ENCODE measurements around the gene ZC3H13.

ZC3H13 gene

GRCh38 chr13:45934283-45934682 is 118.3 kb downstream of the ZC3H13 start:
- DNase-seq = no peak

DNA sequence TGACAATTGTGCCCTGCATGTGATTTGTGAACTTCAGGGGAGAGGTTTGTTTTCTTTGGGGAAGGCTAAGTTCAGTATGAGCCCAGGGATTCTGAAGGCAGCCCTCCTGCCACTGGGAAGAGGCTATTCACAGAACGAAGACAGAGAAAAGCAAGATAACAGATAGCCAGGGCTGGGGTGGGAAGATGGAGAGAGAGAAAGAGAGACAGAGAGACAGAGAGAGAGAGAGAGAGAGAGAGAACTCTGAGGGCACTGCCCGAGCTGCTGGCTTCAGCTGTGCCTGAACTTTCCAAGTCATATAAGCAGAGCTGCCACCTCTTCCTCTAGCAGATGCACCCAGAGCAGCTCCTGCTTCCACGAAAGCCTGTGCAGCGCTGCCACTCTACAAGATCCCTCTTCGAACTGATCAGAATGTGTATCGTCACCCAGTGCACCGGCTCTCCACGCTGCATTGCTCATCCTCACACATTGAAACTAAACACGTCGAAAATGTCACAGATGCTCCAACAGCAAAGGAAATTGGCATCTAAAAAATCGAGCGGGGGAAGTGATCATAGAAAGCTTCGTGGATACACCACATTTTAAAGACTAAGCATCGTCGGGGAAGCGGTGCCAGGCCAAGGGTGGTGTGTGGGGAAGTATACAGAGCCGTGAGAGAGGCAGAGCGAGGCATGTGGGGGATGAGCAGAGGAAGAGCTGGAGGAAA is 119.2 kb downstream of the ZC3H13 start:
- no peak for DNase-seq

DNA sequence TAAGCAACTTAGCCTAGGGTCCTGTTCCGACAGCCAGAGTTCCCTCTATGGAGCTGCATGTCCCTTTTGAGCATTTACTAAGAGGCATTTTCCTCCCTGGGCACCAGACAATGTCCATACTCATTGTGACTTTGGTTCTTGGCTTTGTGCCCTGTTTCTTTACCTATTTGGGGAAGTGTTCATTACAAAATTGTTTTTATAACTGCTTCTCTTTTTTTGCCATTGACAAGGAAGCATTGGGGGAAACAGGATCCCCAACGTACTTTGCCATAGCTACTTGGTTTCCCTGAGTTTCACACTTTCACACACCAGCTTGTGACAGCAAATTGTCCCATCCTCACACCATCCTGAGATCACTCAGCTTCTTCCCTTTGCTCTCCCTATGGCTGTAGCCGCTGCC is 119.9 kb downstream of the ZC3H13 start:
- DNase-seq = no peak

- no peak for DNase-seq
Measured at GRCh38 chr13:45932172-45932571, 120.4 kb downstream of the ZC3H13 start.

- DNase-seq = no peak
Measured at GRCh38 chr13:45931211-45931610, 121.3 kb downstream of the ZC3H13 start.

DNA sequence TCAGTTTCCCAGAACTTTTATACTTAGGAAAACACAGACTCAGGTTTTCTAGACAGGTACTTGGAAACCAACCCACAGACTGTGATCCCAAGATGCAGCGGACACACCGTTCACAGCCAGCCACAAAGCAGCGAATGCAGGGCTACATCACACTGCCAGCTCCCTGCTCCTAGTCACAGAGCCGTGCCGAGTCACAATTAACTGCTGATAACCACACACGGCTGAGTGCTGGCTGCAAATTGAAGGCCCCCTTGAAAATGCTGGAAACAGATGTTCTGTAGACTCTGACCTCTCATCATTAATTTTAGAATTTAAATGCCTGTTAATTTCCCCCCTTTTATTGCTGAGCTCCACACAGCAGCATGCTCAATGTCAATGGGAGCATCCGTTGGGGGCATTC is 122.4 kb downstream of the ZC3H13 start:
- DNase-seq = no peak

GRCh38 chr13:45928843-45929242 is 123.7 kb downstream of the ZC3H13 start:
- DNase-seq = no peak

- no peak for DNase-seq
Measured at GRCh38 chr13:45928176-45928575, 124.4 kb downstream of the ZC3H13 start.

DNA sequence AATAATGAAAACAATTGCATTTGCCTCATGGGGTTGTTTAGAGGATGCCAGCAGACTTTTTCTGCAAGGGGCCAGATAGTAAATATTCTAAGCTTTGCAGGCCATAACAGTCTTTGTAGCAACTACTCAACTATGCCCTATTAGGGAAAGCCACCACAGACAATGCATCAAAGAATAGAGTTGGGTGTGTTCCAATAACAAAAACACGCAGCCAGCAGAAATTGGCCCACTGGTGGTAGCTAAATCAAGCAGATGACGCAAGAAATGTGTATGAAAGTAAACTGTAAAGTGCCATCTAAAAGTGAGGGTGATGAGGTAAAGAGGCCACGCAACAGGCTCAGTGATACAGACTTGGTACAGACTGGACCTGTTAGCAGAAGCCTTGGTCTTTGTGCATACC is 125.8 kb downstream of the ZC3H13 start:
- no peak for DNase-seq

DNA sequence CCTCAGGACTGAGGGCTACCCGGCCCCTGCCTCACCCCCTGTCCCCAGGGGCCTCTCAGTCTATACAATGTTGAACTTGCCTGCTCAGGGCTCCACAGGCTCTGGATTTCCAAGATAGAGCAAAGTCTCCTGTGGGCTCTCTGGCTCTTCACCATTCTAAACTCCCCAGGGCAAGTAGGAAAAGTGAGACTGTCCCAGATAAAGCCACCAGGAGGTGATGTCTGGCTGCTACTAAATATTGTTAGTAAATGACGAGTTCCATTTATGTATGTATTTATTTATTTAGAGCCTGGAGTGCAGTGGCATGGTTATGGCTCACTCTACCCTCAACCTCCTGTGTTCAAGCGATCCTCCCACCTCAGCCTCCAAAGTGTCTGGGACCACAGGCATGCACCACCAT is 127.4 kb downstream of the ZC3H13 start:
- no peak for DNase-seq

GRCh38 chr13:45921162-45921736 is 131.3 kb downstream of the ZC3H13 start:
- DNase-seq = no peak

- DNase-seq = no peak
Measured at GRCh38 chr13:45918597-45918996, 133.9 kb downstream of the ZC3H13 start.

GRCh38 chr13:45917019-45917418 is 135.5 kb downstream of the ZC3H13 start:
- no peak for DNase-seq

GRCh38 chr13:45915686-45916439 is 136.7 kb downstream of the ZC3H13 start:
- DNase-seq = no peak

GRCh38 chr13:45909673-45910072 is 142.9 kb downstream of the ZC3H13 start:
- DNase-seq = no peak

GRCh38 chr13:45909089-45909488 is 143.5 kb downstream of the ZC3H13 start:
- DNase-seq = no peak

- DNase-seq = no peak
Measured at GRCh38 chr13:45907503-45907902, 145.0 kb downstream of the ZC3H13 start.
